ENCODE data around the gene GLIS2.

GLIS2 gene

GRCh38 chr16:4338125-4338582, 22.3 kb downstream of the GLIS2 start:
- H3K9ac ChIP-seq (ENCODE audit: low read length), result no peak overlapping the region
- H3K18ac ChIP-seq (ENCODE audit: low read length), result no peak overlapping the region
- H3K23ac ChIP-seq (ENCODE audit: low read length), result no peak overlapping the region
- H3K36me3 ChIP-seq (ENCODE audit: control insufficient read depth, insufficient read depth, low read length), result no peaks in the 10 kb centered on the region
- no peak overlapping the region for H3K4me3 ChIP-seq (ENCODE audit: low read length)
- no peak overlapping the region for H2BK120ac ChIP-seq (ENCODE audit: low read depth, low read length)
- no peak overlapping the region for H3K4me2 ChIP-seq (ENCODE audit: low read length)
- no peak overlapping the region for H4K8ac ChIP-seq (ENCODE audit: low read depth, low read length)
- no CpG with 5 or more reads among the region's 12 CpGs for WGBS (ENCODE audit: extremely low coverage, insufficient coverage, low lambda C conversion rate)
- no peak overlapping the region for H2BK5ac ChIP-seq (ENCODE audit: low read length)
- no peak overlapping the region for H3K56ac ChIP-seq (ENCODE audit: low read length)
- no peak overlapping the region for H3K4ac ChIP-seq (ENCODE audit: low read depth, low read length)
- H3K79me2 ChIP-seq (ENCODE audit: control insufficient read depth, insufficient read depth, low read length), result peaks cover 4% of the 10 kb centered on the region
- H2BK15ac ChIP-seq (replicated peaks; ENCODE audit: low read depth), result no peak overlapping the region
- H3K79me1 ChIP-seq (ENCODE audit: low read length), result peaks cover 4% of the 10 kb centered on the region
- H4K5ac ChIP-seq (ENCODE audit: low read length), result no peak overlapping the region
- no peaks in the 10 kb centered on the region for H3K4me1 ChIP-seq (ENCODE audit: control insufficient read depth, low read depth, low read length)
- H3K27me3 ChIP-seq (ENCODE audit: insufficient read depth, low read length, poor library complexity), result no peaks in the 10 kb centered on the region
- H2AK5ac ChIP-seq (ENCODE audit: low read length), result no peak overlapping the region
- no peak overlapping the region for H3K27ac ChIP-seq (ENCODE audit: low read depth, low read length)
- DNase-seq, result no peak

GRCh38 chr16:4338712-4339299, 22.9 kb downstream of the GLIS2 start:
- Histone ChIP-seq H2AK5ac (ENCODE audit: low read length) (no peak overlapping the region), H3K4me2 (ENCODE audit: low read length) (no peak overlapping the region), H3K4me3 (ENCODE audit: low read length) (no peak overlapping the region), H3K9ac (ENCODE audit: low read length) (no peak overlapping the region), H4K8ac (ENCODE audit: low read depth, low read length) (no peak overlapping the region), H3K18ac (ENCODE audit: low read length) (no peak overlapping the region), H3K79me1 (ENCODE audit: low read length) (peaks cover 7% of the 10 kb centered on the region), H3K27me3 (ENCODE audit: insufficient read depth, low read length, poor library complexity) (no peaks in the 10 kb centered on the region), H3K36me3 (ENCODE audit: control insufficient read depth, insufficient read depth, low read length) (no peaks in the 10 kb centered on the region), H3K56ac (ENCODE audit: low read length) (no peak overlapping the region), H3K79me2 (ENCODE audit: control insufficient read depth, insufficient read depth, low read length) (peaks cover 8% of the 10 kb centered on the region), H4K5ac (ENCODE audit: low read length) (no peak overlapping the region), H3K27ac (ENCODE audit: low read depth, low read length) (no peak overlapping the region), H3K4me1 (ENCODE audit: control insufficient read depth, low read depth, low read length) (no peaks in the 10 kb centered on the region), H3K4ac (ENCODE audit: low read depth, low read length) (no peak overlapping the region), H2BK15ac (replicated peaks; ENCODE audit: low read depth) (no peak overlapping the region), H2BK5ac (ENCODE audit: low read length) (no peak overlapping the region), H2BK120ac (ENCODE audit: low read depth, low read length) (no peak overlapping the region), H3K23ac (ENCODE audit: low read length) (no peak overlapping the region)
- WGBS (ENCODE audit: extremely low coverage, insufficient coverage, low lambda C conversion rate), result no CpG with 5 or more reads among the region's 10 CpGs
- no peak for DNase-seq

GRCh38 chr16:4339455-4339854, 23.6 kb downstream of the GLIS2 start:
- DNase-seq, result no peak
- Histone ChIP-seq H3K4me2 (ENCODE audit: low read length) (no peak overlapping the region), H3K9ac (ENCODE audit: low read length) (no peak overlapping the region), H2BK5ac (ENCODE audit: low read length) (no peak overlapping the region), H3K56ac (ENCODE audit: low read length) (no peak overlapping the region), H3K79me2 (ENCODE audit: control insufficient read depth, insufficient read depth, low read length) (peaks cover 10% of the 10 kb centered on the region), H3K4ac (ENCODE audit: low read depth, low read length) (no peak overlapping the region), H3K27ac (ENCODE audit: low read depth, low read length) (no peak overlapping the region), H4K8ac (ENCODE audit: low read depth, low read length) (no peak overlapping the region), H3K4me1 (ENCODE audit: control insufficient read depth, low read depth, low read length) (no peaks in the 10 kb centered on the region), H2BK120ac (ENCODE audit: low read depth, low read length) (no peak overlapping the region), H2AK5ac (ENCODE audit: low read length) (no peak overlapping the region), H4K5ac (ENCODE audit: low read length) (no peak overlapping the region), H2BK15ac (replicated peaks; ENCODE audit: low read depth) (no peak overlapping the region), H3K79me1 (ENCODE audit: low read length) (peaks cover 9% of the 10 kb centered on the region), H3K23ac (ENCODE audit: low read length) (no peak overlapping the region), H3K36me3 (ENCODE audit: control insufficient read depth, insufficient read depth, low read length) (no peaks in the 10 kb centered on the region), H3K18ac (ENCODE audit: low read length) (no peak overlapping the region), H3K27me3 (ENCODE audit: insufficient read depth, low read length, poor library complexity) (no peaks in the 10 kb centered on the region), H3K4me3 (ENCODE audit: low read length) (no peak overlapping the region)
- WGBS (ENCODE audit: extremely low coverage, insufficient coverage, low lambda C conversion rate), result no CpG with 5 or more reads among the region's 10 CpGs

- H2AK5ac ChIP-seq (ENCODE audit: low read length), result no peak overlapping the region
- no peaks in the 10 kb centered on the region for H3K36me3 ChIP-seq (ENCODE audit: control insufficient read depth, insufficient read depth, low read length)
- H3K79me1 ChIP-seq (ENCODE audit: low read length), result peaks cover 9% of the 10 kb centered on the region
- no peak overlapping the region for H3K4ac ChIP-seq (ENCODE audit: low read depth, low read length)
- H4K8ac ChIP-seq (ENCODE audit: low read depth, low read length), result no peak overlapping the region
- peaks cover 10% of the 10 kb centered on the region for H3K79me2 ChIP-seq (ENCODE audit: control insufficient read depth, insufficient read depth, low read length)
- no CpG with 5 or more reads among the region's 14 CpGs for WGBS (ENCODE audit: extremely low coverage, insufficient coverage, low lambda C conversion rate)
- H3K56ac ChIP-seq (ENCODE audit: low read length), result no peak overlapping the region
- H3K9ac ChIP-seq (ENCODE audit: low read length), result no peak overlapping the region
- no peak overlapping the region for H3K4me2 ChIP-seq (ENCODE audit: low read length)
- H3K27me3 ChIP-seq (ENCODE audit: insufficient read depth, low read length, poor library complexity), result no peaks in the 10 kb centered on the region
- no peak overlapping the region for H2BK120ac ChIP-seq (ENCODE audit: low read depth, low read length)
- no peak overlapping the region for H2BK5ac ChIP-seq (ENCODE audit: low read length)
- H3K23ac ChIP-seq (ENCODE audit: low read length), result no peak overlapping the region
- H3K18ac ChIP-seq (ENCODE audit: low read length), result no peak overlapping the region
- H4K5ac ChIP-seq (ENCODE audit: low read length), result no peak overlapping the region
- H3K4me3 ChIP-seq (ENCODE audit: low read length), result no peak overlapping the region
- H3K27ac ChIP-seq (ENCODE audit: low read depth, low read length), result no peak overlapping the region
- DNase-seq, result no peak
- H3K4me1 ChIP-seq (ENCODE audit: control insufficient read depth, low read depth, low read length), result no peaks in the 10 kb centered on the region
- no peak overlapping the region for H2BK15ac ChIP-seq (replicated peaks; ENCODE audit: low read depth)
These were observed 24.0 kb downstream of the GLIS2 start for GRCh38 chr16:4339909-4340308.

- no peak overlapping the region for H2BK5ac ChIP-seq (ENCODE audit: low read length)
- H2BK120ac ChIP-seq (ENCODE audit: low read depth, low read length), result no peak overlapping the region
- H3K27ac ChIP-seq (ENCODE audit: low read depth, low read length), result no peak overlapping the region
- no peak overlapping the region for H2BK15ac ChIP-seq (replicated peaks; ENCODE audit: low read depth)
- no peaks in the 10 kb centered on the region for H3K4me1 ChIP-seq (ENCODE audit: control insufficient read depth, low read depth, low read length)
- H3K4me3 ChIP-seq (ENCODE audit: low read length), result no peak overlapping the region
- no peak overlapping the region for H2AK5ac ChIP-seq (ENCODE audit: low read length)
- no peak overlapping the region for H3K23ac ChIP-seq (ENCODE audit: low read length)
- H4K8ac ChIP-seq (ENCODE audit: low read depth, low read length), result no peak overlapping the region
- H3K36me3 ChIP-seq (ENCODE audit: control insufficient read depth, insufficient read depth, low read length), result no peaks in the 10 kb centered on the region
- no peak overlapping the region for H4K5ac ChIP-seq (ENCODE audit: low read length)
- peaks cover 9% of the 10 kb centered on the region for H3K79me1 ChIP-seq (ENCODE audit: low read length)
- no CpG with 5 or more reads among the region's 6 CpGs for WGBS (ENCODE audit: extremely low coverage, insufficient coverage, low lambda C conversion rate)
- no peak overlapping the region for H3K9ac ChIP-seq (ENCODE audit: low read length)
- H3K27me3 ChIP-seq (ENCODE audit: insufficient read depth, low read length, poor library complexity), result no peaks in the 10 kb centered on the region
- H3K56ac ChIP-seq (ENCODE audit: low read length), result no peak overlapping the region
- H3K79me2 ChIP-seq (ENCODE audit: control insufficient read depth, insufficient read depth, low read length), result peaks cover 14% of the 10 kb centered on the region
- no peak overlapping the region for H3K18ac ChIP-seq (ENCODE audit: low read length)
- H3K4ac ChIP-seq (ENCODE audit: low read depth, low read length), result no peak overlapping the region
- H3K4me2 ChIP-seq (ENCODE audit: low read length), result no peak overlapping the region
- DNase-seq, result no peak
These were observed 24.6 kb downstream of the GLIS2 start for GRCh38 chr16:4340443-4340842.

- no peak overlapping the region for H3K23ac ChIP-seq (ENCODE audit: low read length)
- no peak overlapping the region for H2BK15ac ChIP-seq (replicated peaks; ENCODE audit: low read depth)
- no peaks in the 10 kb centered on the region for H3K27me3 ChIP-seq (ENCODE audit: insufficient read depth, low read length, poor library complexity)
- H2BK5ac ChIP-seq (ENCODE audit: low read length), result no peak overlapping the region
- H3K36me3 ChIP-seq (ENCODE audit: control insufficient read depth, insufficient read depth, low read length), result no peaks in the 10 kb centered on the region
- H3K4me2 ChIP-seq (ENCODE audit: low read length), result no peak overlapping the region
- no CpG with 5 or more reads among the region's 13 CpGs for WGBS (ENCODE audit: extremely low coverage, insufficient coverage, low lambda C conversion rate)
- H3K4ac ChIP-seq (ENCODE audit: low read depth, low read length), result no peak overlapping the region
- no peak overlapping the region for H3K56ac ChIP-seq (ENCODE audit: low read length)
- no peaks in the 10 kb centered on the region for H3K4me1 ChIP-seq (ENCODE audit: control insufficient read depth, low read depth, low read length)
- peaks cover 14% of the 10 kb centered on the region for H3K79me1 ChIP-seq (ENCODE audit: low read length)
- no peak overlapping the region for H4K8ac ChIP-seq (ENCODE audit: low read depth, low read length)
- no peak overlapping the region for H2AK5ac ChIP-seq (ENCODE audit: low read length)
- H3K27ac ChIP-seq (ENCODE audit: low read depth, low read length), result no peak overlapping the region
- no peak overlapping the region for H3K9ac ChIP-seq (ENCODE audit: low read length)
- H2BK120ac ChIP-seq (ENCODE audit: low read depth, low read length), result no peak overlapping the region
- no peak overlapping the region for H3K4me3 ChIP-seq (ENCODE audit: low read length)
- H3K18ac ChIP-seq (ENCODE audit: low read length), result no peak overlapping the region
- H3K79me2 ChIP-seq (ENCODE audit: control insufficient read depth, insufficient read depth, low read length), result peaks cover 18% of the 10 kb centered on the region
- no peak for DNase-seq
- H4K5ac ChIP-seq (ENCODE audit: low read length), result no peak overlapping the region
These were observed 25.4 kb downstream of the GLIS2 start for GRCh38 chr16:4341250-4341649.

Data from mesendoderm (in vitro differentiated cells).